ENCODE data around the gene C19orf38.

GRCh38 chr19:10878253-10878652 is 30.0 kb downstream of the C19orf38 start:
- TF ChIP-seq YY1 (IDR thresholded peaks at IDR 0.05) (no peak), ATF3 (IDR thresholded peaks at IDR 0.05) (no peak), REST (IDR thresholded peaks at IDR 0.05) (no peak), TAF1 (conservative IDR thresholded peaks at IDR 0.05) (no peak), SP1 (IDR thresholded peaks at IDR 0.05) (no peak), RXRA (IDR thresholded peaks at IDR 0.05) (no peak), RAD21 (IDR thresholded peaks at IDR 0.05) (no peak), FOXA2 (IDR thresholded peaks at IDR 0.05) (no peak), FOXA1 (IDR thresholded peaks at IDR 0.05) (no peak), HNF4G (IDR thresholded peaks at IDR 0.05) (no peak)
- TF ChIP-seq, protein P1, sequence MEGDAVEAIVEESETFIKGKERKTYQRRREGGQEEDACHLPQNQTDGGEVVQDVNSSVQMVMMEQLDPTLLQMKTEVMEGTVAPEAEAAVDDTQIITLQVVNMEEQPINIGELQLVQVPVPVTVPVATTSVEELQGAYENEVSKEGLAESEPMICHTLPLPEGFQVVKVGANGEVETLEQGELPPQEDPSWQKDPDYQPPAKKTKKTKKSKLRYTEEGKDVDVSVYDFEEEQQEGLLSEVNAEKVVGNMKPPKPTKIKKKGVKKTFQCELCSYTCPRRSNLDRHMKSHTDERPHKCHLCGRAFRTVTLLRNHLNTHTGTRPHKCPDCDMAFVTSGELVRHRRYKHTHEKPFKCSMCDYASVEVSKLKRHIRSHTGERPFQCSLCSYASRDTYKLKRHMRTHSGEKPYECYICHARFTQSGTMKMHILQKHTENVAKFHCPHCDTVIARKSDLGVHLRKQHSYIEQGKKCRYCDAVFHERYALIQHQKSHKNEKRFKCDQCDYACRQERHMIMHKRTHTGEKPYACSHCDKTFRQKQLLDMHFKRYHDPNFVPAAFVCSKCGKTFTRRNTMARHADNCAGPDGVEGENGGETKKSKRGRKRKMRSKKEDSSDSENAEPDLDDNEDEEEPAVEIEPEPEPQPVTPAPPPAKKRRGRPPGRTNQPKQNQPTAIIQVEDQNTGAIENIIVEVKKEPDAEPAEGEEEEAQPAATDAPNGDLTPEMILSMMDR (IDR thresholded peaks at IDR 0.05; ENCODE audit: low read depth, low read length, missing input control): no peak
- TF ChIP-seq, protein P2, sequence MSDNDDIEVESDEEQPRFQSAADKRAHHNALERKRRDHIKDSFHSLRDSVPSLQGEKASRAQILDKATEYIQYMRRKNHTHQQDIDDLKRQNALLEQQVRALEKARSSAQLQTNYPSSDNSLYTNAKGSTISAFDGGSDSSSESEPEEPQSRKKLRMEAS (IDR thresholded peaks at IDR 0.05): no peak
